Type B pancreatic cell (in vitro differentiated cells): ENCODE measurements around the gene CHRD. TPM values are rescaled to one million over a fixed set of nuclear protein-coding genes. Genes with fewer than 3 reads are reported as not detected.

Experiments used
- DNase-seq: peaks from one replicate; pipeline ENCODE4 v3.0.0; 2021; ENCODE audit warnings: mixed read lengths; ENCODE audit not compliant: unreplicated experiment; ENCODE audit errors: extremely low spot score
- H3K27ac Mint-ChIP-seq: 2 replicates; pipeline ENCODE4 v1.8.0; 2021; ENCODE audit warnings: mild to moderate bottlenecking, mixed read lengths
- H3K27me3 Mint-ChIP-seq: 2 replicates; pipeline ENCODE4 v1.8.0; 2021; ENCODE audit warnings: mixed read lengths
- H3K36me3 Mint-ChIP-seq: 2 replicates; pipeline ENCODE4 v1.8.0; 2021; ENCODE audit warnings: mixed read lengths
- H3K4me1 Mint-ChIP-seq: one replicate; pipeline ENCODE4 v1.8.0; 2021; ENCODE audit warnings: mixed read lengths; ENCODE audit not compliant: unreplicated experiment
- H3K4me3 Mint-ChIP-seq: 2 replicates; pipeline ENCODE4 v1.8.0; 2021; ENCODE audit warnings: mild to moderate bottlenecking, mixed read lengths
- H3K9me3 Mint-ChIP-seq: 2 replicates; pipeline ENCODE4 v1.8.0; 2021; ENCODE audit warnings: mixed read lengths
- total RNA-seq: library from RNA; stranded (reverse); gene quantifications from 2 replicates; pipeline ENCODE4 v1.2.1, GENCODE V29; 2021; ENCODE audit warnings: low replicate concordance
- TF ChIP-seq, protein P1 (sequence below): fragments of 200-600 bp; sonication (generic); conservative IDR thresholded peaks from 2 replicates; pipeline ENCODE4 v1.5.0; 2021; ENCODE audit warnings: antibody characterized with exemption, mild to moderate bottlenecking

Gene CHRD
- total RNA-seq, 1 donor from 2014 or later: 6.4 TPM

DNA sequence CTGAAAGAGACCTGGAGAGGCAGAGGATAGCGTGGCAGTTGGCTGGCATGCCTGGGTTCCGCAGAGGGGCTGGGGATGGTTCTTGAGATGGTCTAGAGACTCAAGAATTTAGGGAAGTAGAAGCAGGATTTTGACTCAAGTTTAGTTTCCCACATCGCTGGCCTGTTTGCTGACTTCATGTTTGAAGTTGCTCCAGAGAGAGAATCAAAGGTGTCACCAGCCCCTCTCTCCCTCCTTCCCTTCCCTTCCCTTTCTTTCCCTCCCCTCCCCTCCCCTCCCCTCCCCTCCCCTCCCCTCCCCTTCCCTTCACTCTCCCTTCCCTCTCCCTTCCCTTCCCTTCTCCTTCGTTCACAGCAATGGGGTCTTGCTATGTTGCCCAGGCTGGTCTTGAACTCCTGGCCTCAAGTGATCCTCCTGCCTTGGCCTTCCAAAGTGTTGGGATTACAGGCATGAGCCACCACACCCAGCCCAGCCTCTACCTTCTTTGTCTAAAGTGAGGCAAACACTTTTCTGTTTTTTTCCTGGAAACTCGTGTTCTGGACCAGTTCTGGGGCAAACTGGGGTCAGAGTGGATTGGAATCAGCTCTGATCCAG lies 10.2 kb downstream of the CHRD start:
- TF ChIP-seq, protein P1, sequence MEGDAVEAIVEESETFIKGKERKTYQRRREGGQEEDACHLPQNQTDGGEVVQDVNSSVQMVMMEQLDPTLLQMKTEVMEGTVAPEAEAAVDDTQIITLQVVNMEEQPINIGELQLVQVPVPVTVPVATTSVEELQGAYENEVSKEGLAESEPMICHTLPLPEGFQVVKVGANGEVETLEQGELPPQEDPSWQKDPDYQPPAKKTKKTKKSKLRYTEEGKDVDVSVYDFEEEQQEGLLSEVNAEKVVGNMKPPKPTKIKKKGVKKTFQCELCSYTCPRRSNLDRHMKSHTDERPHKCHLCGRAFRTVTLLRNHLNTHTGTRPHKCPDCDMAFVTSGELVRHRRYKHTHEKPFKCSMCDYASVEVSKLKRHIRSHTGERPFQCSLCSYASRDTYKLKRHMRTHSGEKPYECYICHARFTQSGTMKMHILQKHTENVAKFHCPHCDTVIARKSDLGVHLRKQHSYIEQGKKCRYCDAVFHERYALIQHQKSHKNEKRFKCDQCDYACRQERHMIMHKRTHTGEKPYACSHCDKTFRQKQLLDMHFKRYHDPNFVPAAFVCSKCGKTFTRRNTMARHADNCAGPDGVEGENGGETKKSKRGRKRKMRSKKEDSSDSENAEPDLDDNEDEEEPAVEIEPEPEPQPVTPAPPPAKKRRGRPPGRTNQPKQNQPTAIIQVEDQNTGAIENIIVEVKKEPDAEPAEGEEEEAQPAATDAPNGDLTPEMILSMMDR: no peak
- H3K4me1 Mint-ChIP-seq: peaks cover 4% of the 10 kb centered on the region
- DNase-seq: no peak
- no peaks in the 10 kb centered on the region for H3K9me3 Mint-ChIP-seq
- H3K4me3 Mint-ChIP-seq: no peak overlapping the region
- no peaks in the 10 kb centered on the region for H3K36me3 Mint-ChIP-seq
- peaks cover 5% of the 10 kb centered on the region for H3K27me3 Mint-ChIP-seq
- H3K27ac Mint-ChIP-seq: no peak overlapping the region

DNA sequence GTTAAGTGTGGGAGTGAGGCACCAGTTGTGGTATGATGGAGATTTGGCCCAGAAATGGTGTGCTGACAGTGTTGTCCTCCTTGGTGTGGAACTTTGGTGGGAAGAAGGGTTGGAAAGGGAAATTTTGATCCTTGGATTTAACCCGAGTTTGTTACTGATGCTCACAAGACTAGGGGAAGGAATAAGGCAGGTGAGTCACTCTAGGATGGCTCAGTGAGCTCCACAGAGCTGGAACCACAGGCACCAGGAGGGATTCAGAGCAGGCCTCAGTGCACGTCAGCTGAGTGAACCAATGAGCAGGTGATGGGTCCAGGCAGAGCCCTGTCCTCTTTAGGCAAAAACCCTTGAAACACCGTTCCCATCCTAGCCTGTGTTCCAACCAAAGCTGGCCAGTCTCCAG lies 11.4 kb downstream of the CHRD start:
- DNase-seq: no peak
- peaks cover 4% of the 10 kb centered on the region for H3K4me1 Mint-ChIP-seq
- H3K27me3 Mint-ChIP-seq: peaks cover 5% of the 10 kb centered on the region
- H3K4me3 Mint-ChIP-seq: no peak overlapping the region
- no peaks in the 10 kb centered on the region for H3K9me3 Mint-ChIP-seq
- TF ChIP-seq, protein P1: no peak
- H3K36me3 Mint-ChIP-seq: no peaks in the 10 kb centered on the region
- H3K27ac Mint-ChIP-seq: peak overlapping the region; percentile 17

DNA sequence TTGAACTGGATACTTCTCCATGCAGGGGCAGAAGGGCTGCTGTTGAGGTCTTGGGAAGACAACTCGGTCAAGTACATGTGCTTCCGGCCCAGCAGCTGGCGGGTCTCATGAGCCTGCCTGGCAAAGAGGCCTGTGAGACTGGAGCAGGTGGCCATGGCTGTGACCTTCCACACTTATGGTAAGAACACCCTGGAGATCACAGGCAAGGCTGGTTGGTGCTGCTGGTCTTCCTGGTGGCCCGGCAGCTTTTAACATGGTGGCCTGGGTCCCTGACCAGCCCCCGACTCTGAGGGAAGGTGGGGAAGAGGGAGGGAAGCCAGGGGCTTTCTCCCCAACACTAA lies 15.4 kb downstream of the CHRD start:
- Mint-ChIP-seq H3K9me3 (no peaks in the 10 kb centered on the region), H3K4me1 (no peaks in the 10 kb centered on the region), H3K27me3 (peaks cover 11% of the 10 kb centered on the region), H3K36me3 (no peaks in the 10 kb centered on the region), H3K27ac (no peak overlapping the region), H3K4me3 (no peak overlapping the region)
- TF ChIP-seq, protein P1: no peak
- no peak for DNase-seq

DNA sequence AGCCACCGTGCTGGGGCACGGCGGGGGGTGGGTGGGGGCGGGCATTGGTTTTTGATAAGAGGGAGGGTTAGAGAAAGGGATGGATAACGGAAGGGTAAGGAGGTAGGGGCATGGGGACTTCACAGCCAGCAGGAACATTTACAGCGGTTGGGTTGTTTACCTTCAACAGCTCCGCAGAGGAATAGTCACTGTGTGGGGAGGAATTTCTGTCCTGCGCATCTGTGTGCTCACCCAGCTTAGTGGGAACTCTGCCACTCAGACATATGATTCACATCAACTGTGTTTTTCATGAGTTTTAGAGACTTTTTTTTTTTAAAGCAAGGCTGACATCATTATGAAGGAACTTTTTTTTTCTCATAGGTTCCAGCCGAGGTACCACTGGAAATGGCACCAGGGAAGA lies 19.6 kb downstream of the CHRD start:
- TF ChIP-seq, protein P1: no peak
- H3K4me3 Mint-ChIP-seq: no peak overlapping the region
- DNase-seq: no peak
- no peaks in the 10 kb centered on the region for H3K9me3 Mint-ChIP-seq
- H3K36me3 Mint-ChIP-seq: no peaks in the 10 kb centered on the region
- H3K27me3 Mint-ChIP-seq: peaks cover 20% of the 10 kb centered on the region
- no peaks in the 10 kb centered on the region for H3K4me1 Mint-ChIP-seq
- no peak overlapping the region for H3K27ac Mint-ChIP-seq

DNA sequence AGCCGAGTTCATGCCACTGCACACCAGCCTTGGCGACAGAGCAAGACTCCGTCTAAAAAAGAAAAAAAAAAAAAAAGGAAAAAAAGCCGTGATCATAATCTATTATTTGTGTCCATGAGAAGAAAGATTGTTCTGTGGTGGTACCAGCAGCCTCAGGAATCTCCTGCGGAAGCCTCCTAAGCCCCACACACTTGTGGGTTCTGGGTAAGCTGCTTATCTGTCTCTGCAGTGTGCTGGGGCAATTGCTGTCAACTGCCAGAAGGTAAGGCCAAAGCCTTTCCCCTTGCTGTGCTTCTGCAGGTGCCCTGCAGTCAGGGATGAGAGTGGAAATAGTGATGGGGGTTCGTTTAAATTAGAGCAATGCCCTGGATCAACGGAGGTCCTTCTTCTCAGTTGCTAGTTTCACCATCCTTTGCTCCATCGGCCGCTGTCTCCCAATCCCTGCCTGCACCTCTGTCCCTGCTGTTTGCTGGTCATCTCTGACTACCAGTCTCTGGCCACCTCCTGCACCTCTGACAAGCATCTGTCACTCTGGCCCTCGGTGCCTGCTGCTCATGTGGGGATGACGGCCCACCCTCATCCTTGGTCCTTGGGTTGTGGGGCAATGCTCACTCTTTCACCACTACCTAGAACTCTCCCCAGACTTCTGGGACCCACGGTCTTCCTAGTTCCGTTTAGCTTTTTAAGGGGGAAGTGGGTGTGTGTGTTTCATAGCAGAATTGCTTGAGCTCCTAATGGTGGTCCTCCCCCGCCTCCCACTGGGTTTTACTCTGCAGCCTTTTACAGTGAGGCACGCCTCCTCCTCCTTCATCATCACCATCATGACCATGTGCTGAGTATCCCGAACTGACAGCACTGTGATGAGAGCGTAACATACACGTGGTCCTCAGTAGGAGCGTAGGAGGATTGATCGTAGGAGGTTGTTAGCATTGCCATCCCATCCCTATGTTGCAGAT lies 25.5 kb downstream of the CHRD start:
- Mint-ChIP-seq H3K27me3 (peaks cover 19% of the 10 kb centered on the region), H3K4me1 (no peaks in the 10 kb centered on the region), H3K9me3 (no peaks in the 10 kb centered on the region), H3K27ac (no peak overlapping the region), H3K4me3 (no peak overlapping the region), H3K36me3 (no peaks in the 10 kb centered on the region)
- DNase-seq: no peak
- TF ChIP-seq, protein P1: no peak
